ENCODE data around the gene SLC26A6.

The SLC26A6 gene

GRCh38 chr3:48660800-48661400 lies 25.6 kb upstream of the SLC26A6 start:
- no peak for DNase-seq

DNA sequence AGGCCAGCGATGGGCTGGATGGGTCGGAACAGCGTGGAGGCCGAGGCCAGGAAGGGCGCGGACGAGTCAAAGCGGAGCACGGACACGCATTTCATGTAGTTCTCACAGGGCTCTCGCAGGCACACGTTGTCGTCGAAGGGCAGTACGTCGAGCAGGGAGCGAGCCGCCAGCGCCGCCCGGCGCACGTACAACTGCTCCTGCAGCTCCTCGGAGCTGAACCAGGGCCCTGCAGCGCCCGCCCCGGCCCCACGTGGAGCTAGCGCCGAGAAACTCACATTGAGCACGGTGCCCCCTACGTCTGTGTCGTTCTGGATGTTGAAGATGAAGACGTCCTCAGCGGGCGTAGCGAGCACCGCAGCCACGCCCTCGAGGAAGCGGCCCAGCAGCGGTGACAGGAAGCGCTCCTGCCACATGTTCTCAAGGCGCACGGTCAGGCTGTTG lies 21.6 kb upstream of the SLC26A6 start:
- DNase-seq = no peak

DNA sequence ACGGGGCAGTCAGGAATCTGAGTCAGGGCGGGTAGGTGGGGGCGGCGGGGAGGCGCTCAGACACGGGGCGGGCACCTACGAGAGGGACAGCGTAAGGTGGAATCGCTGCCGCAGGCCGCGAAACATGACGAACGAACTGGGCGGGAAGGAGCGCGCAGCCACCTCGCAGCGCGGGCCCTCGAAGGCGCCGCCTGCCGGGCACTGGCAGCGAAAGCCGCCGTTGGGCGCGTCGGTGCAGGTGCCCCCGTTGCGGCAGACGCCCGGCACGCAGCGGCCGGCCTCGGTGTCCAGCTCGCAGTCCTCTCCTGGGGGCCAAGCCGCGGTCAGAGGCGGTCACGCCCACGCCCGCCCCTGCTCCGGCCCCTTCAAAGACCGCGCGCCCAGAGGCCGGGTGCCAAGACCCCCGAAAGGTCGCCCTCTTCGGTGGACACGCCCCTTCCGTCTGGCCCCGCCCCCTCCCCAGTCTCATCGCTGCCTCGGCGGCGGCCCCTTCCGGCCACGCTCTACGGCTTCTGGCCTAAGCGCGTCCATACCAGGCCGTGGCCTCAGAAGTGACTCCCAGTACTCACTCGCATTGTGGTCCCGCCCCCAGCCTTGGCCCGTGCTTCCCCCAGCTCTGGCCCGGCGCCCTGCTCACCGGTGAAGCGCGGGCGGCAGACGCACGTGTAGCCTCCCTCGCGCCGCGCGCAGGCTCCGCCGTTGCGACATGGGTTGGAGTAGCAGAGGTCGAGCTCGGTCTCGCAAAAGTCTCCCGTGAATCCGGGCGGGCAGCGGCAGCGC lies 21.0 kb upstream of the SLC26A6 start:
- DNase-seq = peak; percentile 17

- DNase-seq = no peak
Measured at GRCh38 chr3:48655606-48656005, 20.3 kb upstream of the SLC26A6 start.

DNA sequence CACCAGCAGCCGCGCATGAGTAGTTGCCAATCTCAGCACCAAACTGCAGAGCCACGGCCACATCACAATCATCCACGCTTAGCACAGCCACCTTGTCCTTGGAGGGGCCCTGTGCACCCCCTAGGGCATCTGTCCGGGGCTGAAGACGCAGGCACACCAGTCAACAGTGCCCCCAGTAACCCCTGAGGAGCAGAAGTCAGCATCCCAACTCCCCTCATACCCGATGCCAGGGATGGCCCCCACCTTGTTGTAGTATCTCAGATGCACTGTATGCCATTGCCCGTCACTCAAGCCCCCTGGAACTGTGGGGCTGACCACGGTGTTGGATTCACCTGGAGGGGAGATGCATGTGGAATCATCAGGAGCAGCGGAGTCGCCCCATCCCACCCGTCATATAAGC lies 19.8 kb upstream of the SLC26A6 start:
- no peak for DNase-seq

- no peak for DNase-seq
Measured at GRCh38 chr3:48652923-48653715, 17.9 kb upstream of the SLC26A6 start.

GRCh38 chr3:48651771-48652170 lies 16.5 kb upstream of the SLC26A6 start:
- DNase-seq = no peak

DNA sequence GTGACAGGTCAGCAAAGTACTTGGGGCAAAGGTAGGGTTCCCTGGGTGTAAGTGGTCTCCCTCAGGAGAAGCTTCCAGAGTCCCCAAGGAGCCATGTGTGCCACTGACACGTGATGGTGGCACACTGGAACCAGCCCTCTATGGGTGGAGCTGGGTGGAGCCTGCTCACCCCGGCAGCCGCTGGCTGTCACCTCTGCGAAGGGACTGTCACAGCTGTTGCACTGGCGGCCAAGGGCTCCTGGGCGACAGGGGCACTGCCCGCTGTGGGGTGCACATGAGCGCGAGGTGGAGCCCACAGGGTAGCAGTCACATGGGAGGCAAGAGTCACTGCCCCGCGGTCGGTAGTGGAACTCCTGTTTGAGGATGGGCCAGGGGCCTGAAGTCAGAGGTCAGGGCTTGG lies 15.5 kb upstream of the SLC26A6 start:
- no peak for DNase-seq

DNA sequence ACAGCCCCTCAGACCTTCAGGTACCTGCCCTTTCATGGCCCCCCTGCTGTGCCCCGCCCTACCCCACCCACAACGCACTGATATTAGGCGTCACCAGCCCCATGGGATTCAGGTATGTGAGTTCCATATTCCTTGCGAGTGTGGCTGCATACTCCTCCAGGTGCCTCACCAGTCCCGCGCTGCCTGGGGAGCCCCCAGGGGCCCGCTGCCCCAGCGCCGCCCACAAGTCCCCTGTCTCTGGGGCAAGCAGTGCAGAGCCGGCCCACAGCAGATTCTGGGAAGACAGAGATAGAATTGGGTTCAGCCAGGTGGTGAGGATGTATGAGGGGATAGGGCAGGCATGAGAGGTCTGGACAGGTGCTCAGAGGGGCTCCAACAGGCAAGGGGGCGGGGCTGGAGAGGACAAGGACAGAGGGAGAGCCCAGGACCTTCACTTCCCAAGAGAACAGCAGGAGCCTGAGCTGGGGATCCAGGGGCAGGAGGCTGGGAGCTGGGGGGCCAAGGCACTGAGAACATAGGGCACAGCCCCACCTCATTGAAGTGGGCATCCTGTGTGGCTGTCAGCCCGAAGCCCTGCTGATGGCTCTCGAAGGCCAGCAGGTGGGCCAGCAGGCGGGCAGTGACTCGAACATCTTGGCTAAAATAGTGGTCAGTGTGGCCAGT lies 13.1 kb upstream of the SLC26A6 start:
- no peak for DNase-seq

GRCh38 chr3:48647714-48648113 lies 12.5 kb upstream of the SLC26A6 start:
- DNase-seq = no peak

DNA sequence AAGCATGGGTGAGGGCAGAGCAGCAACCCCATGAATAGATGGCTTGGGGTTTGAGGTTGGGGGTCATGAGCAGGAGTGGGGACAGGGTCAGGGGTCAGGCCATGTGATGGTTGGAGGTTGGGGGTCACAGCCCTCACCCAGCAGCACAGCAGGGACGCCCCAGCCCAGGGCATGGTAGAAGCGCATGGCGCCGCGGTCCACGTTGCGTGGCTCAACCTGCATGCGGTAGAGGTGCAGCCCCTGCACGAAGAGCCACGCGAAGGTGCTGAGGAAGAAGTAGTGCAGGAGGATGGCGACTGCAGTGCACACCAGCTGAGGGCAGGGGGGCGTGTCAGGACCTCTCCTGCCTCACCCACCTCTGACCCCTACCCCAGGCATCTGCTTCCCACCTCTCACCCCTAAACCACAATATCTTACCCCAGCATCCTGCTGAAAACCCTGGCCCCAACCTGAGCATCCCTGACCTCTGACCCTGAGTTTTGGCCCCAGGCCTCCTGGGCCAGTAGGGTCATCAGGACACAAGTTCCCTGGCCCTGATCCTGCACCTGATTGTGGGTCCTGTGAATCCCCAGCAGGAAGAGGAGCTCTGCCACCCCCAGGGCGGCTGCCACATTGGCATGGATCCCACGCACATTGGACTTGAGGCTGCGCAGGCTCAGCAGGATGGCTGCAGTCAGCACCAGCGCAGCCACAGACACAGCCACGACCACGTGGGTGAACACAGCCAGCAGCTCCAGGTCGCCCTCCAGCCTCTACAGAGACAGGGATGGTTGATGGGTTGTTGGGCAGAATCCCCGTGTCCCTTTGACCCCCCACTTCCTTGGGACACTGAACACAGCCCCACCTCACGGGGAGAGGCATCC lies 9.9 kb upstream of the SLC26A6 start:
- no peak for DNase-seq

DNA sequence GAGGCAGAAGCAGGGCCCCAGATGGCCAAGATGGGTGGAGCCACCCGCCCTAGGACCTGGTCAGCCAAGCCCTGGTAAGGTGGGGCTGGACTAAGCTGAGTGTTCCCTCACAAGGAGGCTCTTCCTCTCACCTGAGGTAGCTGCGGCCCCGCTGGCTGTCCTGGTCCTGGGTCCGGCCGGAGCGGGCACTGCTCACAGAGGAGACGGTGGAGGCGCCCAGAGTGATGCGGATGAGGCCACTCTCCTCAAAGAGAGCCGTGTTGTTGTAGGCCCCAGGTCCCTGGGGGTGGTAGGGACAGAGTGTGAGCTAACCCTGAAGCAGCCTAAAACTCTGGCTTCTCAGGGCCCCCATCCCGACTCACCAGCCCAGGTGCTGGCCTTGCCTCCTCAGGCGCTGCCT lies 7.3 kb upstream of the SLC26A6 start:
- DNase-seq = no peak

- no peak for DNase-seq
Measured at GRCh38 chr3:48641396-48641795, 6.1 kb upstream of the SLC26A6 start.

DNA sequence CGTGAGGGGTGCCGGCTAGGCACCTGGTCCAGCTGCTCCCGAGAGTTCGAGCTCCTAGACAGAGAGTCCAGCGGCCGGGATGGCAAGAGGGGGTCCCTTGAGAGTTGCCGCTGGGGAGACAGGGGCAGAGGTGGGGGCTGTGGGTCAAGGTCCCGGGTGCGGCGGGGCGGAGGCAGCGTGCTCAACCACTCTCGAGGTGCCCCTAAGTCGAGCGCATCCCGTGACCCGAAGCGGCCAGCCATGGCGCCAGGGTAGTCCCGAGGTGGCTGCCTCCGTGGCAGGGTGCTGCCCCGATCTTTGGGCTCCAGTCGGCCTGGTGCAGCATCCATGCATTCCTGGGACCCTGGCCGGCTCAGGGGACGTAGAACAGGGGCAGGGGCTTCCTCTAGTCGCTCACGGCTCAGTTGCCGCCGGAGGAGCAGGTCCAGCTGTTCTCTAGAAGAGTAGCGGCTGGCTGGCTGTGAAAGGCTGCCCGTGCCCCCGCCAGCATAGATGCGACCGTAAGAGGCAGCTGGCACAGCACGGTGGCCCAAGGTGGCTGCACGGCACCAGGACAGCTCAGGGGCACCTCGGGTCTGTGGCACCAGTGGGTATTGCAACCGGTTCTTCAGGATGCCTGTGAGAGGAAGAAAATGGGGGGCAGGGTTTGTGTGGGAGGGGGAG lies 4.8 kb upstream of the SLC26A6 start:
- DNase-seq = no peak

- no peak for DNase-seq
Measured at GRCh38 chr3:48637305-48637704, 2.0 kb upstream of the SLC26A6 start.

DNA sequence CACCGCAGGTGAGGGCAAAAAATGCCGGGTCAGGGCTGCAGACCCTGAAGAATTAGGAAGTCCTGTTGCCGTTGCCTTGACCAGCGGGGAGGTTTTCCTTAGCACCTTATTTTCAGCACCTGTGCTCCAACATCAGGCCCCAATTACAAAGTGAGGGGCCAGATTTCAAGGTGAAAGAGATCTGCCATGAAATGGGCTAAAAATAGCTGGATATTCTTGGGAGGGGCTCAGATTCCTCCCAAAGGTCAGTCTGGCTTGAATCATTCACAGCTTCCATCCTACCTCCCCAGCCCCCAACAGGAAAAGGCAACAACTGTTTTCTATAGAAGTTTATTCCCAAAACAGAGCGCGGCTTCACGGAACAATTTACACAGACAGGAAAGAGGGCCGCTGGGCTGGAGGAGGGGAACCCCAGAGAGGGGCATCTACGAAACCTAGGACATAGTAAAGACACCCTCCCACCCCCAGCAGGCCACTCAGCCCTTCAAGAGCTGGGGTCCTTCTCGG lies 941 bp upstream of the SLC26A6 start:
- DNase-seq = no peak

GRCh38 chr3:48634661-48635221 lies 520 bp downstream of the SLC26A6 start:
- DNase-seq = peak; percentile 6

GRCh38 chr3:48633743-48634142 lies 1.5 kb downstream of the SLC26A6 start:
- no peak for DNase-seq

DNA sequence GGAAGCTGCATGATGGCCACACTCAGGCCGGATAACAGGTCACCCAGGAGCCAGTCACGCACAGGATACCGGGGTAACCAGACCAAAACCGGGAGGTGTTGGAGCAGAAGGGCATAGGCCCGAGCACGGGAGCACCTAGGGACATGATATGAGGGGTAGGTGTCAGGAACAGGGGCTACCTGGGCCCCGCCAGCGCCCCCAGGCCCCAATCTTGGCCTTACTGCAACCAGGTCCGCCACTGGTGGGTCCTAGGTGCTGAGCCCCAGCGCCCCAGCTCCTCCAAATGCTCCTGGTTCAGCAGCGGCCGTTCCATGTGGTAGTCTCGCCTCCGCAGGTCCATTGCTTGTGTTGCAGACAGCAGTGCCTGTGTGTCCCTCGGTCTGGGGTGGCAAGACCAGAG lies 2.0 kb downstream of the SLC26A6 start:
- DNase-seq = no peak

- DNase-seq = no peak
Measured at GRCh38 chr3:48631516-48632448, 3.5 kb downstream of the SLC26A6 start.
